GM21390 (cell line): ENCODE results near the gene IGFBPL1.
A peak's percentile ranks its signal among the peaks of the same experiment; 100 is the strongest.

Experiments used
- ATAC-seq: cut with Tn5 transposase; IDR thresholded peaks from one replicate; pipeline ENCODE4 v1.9.1; 2021; ENCODE audit not compliant: unreplicated experiment

The IGFBPL1 gene

GRCh38 chr9:38423973-38424843 is at the start of gene IGFBPL1:
IGFBPL1 (minus strand) TSS chr9:38424454; CDS start chr9:38424424, 30 bp downstream.
- no peak for ATAC-seq

DNA sequence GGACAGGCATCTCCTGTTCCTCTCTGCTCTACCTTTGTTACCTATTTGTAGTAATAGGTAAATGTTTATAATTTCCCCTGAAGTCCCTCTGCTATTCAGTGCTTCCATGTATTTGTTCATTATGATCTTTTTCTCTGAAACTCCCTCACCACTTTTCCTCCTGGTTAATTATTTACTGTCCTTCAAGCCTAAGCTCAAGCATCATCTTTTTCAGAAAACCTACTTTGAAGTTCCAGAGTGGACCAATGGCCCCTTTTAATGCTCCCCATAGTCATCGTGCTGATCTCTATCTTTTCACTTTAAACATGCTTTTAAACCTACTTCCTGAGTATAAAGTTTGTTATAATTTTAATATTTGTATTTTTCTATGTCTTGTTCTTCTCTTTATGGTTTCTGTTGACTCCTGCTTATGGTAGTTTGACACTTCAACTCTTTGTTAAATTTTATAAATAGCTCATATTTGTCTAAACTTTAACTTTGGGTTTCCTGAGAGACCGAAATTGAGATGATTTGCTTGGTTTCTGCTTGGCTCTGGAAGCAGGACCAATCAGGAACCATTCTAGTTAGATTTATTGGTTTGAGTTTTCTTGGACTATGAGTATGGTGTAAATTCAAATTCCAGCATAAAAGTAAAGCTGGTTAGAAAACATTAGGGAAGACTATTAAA is 48.5 kb upstream of the IGFBPL1 start:
- peak; percentile 60 for ATAC-seq

- ATAC-seq = no peak
These were observed 43.1 kb upstream of the IGFBPL1 start for GRCh38 chr9:38467404-38467803.

- no peak for ATAC-seq
These were observed 29.6 kb upstream of the IGFBPL1 start for GRCh38 chr9:38453835-38454234.

- ATAC-seq = no peak
These were observed 26.9 kb upstream of the IGFBPL1 start for GRCh38 chr9:38451162-38451561.

DNA sequence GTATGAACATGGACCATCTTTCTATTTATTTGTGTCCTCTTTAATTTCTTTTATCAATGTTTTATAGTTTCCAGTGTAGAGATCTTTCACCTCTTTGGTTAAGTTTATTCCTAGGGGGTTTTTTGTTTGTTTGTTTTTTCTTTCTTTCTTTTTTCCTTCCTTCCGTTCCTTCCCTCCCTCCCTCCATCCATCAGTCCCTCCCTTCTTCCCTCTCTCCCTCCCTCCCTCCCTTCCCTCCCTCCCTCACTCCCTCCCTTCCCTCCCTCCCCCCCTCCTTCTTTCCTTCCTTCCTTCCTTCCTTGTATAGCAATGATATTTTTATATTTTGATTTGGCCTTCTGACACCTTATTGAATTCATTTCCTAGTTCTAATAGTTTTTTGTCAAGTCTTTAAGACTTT is 23.4 kb upstream of the IGFBPL1 start:
- no peak for ATAC-seq

GRCh38 chr9:38445154-38446043 is 21.1 kb upstream of the IGFBPL1 start:
- peak; percentile 88 for ATAC-seq

DNA sequence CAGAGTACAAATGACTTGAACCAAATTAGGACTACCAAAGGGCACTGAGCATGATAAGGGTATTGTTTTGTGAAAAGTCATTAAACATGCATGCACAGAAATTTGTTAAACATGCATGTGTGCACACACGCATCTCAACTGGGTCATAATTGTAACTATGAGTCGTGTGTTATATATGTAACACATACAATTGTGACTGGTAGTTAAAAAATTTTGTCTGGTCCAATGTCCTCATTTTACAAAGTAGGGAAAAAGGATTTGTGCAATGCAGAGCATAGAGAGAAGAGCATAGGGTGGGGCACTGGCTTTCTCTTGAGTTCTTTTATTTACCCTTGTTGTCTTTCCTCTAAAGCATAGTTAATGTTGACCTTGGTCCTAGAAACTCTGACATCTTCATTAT is 19.3 kb upstream of the IGFBPL1 start:
- no peak for ATAC-seq

DNA sequence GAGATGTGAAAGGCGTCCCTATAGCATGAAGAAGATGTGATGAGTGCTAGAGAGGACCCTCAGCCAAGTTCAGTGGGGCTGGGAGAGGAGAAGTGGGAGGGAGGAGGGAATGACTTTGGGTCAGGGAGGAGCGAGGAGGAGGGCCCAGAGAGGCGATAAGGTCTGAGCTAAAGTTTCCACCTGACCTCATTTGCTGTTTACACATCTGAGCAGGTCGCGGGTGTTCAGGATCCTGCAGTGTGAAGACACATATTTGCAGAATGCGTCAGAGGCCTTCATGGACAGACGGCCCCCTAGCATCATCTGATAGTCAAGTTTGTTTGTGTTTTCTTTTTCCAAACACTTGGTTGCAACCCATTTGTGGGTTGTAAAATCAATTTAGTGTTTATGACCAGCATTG is 18.9 kb upstream of the IGFBPL1 start:
- no peak for ATAC-seq

GRCh38 chr9:38442473-38443096 is 18.3 kb upstream of the IGFBPL1 start:
- ATAC-seq = no peak

GRCh38 chr9:38441347-38442085 is 17.3 kb upstream of the IGFBPL1 start:
- no peak for ATAC-seq

DNA sequence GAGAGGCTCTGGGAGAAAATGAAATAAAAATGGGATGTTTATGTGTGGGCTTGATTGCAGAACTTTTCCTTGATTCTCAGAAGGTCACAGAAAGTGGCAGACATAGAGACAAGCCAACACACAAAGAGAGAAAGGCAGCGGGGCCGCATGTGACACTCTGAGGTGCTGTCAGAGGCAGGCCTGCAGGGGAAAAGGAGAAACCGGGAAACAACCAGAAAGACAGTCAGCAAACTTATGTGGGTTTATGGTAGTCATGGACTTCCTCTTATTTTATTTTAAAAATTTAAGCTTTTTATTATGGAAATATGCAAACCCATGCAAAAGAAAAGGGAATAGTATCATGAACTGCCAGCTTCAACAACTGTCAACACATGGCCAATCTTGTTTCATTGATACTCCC is 16.3 kb upstream of the IGFBPL1 start:
- no peak for ATAC-seq

DNA sequence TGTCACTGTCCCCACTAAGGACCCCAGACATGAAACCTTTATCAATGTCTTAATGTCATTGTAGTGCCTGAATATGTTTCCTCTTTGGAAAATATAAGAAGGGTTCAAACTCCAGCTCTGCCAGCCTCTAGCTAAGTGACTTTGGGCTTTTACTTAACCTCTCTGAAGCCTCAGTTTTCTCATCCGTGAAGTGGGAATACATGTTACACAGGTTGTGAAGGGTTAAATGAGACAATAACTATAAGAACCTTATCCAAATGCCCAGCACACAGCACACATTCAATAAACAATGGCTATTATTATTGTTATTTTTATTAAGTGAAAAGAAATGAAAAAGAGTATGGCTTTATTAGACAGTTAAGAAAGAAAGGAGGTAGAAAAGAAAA is 15.7 kb upstream of the IGFBPL1 start:
- no peak for ATAC-seq

- no peak for ATAC-seq
These were observed 15.1 kb upstream of the IGFBPL1 start for GRCh38 chr9:38439291-38439915.

GRCh38 chr9:38437193-38437823 is 13.1 kb upstream of the IGFBPL1 start:
- ATAC-seq = no peak

- no peak for ATAC-seq
These were observed 12.5 kb upstream of the IGFBPL1 start for GRCh38 chr9:38436708-38437107.

DNA sequence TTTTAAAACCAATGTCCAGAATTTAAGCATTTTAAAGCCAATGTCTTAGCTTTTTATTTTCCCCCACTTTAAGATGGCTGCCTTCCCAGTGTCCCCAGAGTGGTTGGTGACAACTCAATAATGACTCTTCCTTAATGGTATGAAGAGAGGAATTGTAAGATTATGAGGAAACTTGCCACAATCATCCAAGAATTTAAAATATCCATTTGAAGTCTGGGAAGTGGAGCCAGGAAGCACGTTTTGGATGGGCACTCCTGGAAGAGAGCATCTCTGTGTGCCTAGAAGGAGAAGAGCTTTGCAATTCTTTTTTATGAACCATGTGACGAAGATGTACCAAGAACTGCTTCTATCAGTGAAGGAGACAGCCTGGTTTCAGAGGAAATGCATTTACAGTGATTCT is 11.3 kb upstream of the IGFBPL1 start:
- ATAC-seq = no peak

DNA sequence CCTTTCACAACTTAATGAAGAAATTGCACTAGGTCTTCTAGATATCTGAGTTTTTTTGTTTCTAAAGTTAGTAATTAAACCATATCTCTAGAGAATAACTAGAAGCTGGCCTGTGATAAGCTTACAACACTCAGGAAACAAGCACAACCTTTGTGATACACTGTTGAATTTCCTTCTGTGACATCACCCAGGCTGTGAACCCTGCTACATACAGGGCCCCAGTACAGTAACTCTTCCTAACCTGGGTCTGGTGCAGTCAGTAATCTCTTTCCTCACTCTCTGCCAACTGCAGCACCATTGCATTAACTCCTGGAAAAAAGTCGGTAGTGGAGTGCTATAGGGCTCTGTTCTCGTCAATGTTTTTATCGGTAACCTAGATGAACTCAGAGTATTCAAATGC is 10.6 kb upstream of the IGFBPL1 start:
- ATAC-seq = no peak

- ATAC-seq = no peak
These were observed 10.1 kb upstream of the IGFBPL1 start for GRCh38 chr9:38434365-38434764.
